ENCODE measurements around the gene TSPAN7. TPM values are rescaled to one million over a fixed set of nuclear protein-coding genes. Genes with fewer than 3 reads are reported as not detected.

Gene TSPAN7, protein sequence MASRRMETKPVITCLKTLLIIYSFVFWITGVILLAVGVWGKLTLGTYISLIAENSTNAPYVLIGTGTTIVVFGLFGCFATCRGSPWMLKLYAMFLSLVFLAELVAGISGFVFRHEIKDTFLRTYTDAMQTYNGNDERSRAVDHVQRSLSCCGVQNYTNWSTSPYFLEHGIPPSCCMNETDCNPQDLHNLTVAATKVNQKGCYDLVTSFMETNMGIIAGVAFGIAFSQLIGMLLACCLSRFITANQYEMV
- 0.49 TPM in 1 of 2 replicates, not detected in the other for total RNA-seq

DNA sequence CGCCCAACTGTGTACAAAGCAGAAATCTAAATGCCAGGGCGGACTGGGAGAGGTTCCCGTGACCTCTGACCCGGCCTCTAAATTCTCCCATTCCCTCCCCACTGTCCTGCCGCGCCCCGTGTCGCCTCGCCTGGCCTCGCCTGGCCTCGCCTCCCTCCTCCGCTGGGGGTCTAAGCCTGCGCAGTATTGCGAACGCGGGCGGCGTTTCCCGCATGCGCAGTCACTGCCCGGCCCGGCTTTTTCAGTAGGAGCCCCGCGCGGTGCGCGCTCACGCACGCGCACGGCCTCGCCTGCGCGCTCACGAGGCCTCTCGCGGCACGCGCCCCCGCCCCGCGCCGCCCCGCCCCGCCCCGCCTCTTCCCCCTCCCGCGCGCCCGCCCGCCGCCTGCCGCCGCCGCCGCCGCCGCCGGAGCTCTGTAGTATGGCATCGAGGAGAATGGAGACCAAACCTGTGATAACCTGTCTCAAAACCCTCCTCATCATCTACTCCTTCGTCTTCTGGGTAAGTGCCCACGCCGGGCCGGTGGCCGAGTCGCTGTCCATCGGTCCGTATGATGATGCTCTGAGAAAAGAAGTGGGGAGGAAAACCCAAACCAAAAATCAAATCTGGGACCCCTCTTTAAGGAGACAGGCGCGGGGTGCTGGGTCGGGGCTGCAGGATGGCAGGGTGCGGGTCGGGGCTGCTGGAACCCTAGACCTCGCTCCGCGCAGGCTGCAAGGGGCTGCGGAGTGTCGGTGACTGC lies at the start of gene TSPAN7:
Gene TSPAN7, plus strand, starts transcription at position 417 of the 743 bp plus-strand sequence. Its CDS starts 5 bp downstream, at position 422.

Other genes starting within 250 kb of the TSPAN7 start
- 2.4 and 16.6 TPM in 2 replicates for gene RPGR, start 234.0 kb upstream of the TSPAN7 start, total RNA-seq
- gene OTC, start 208.9 kb upstream of the TSPAN7 start, total RNA-seq: not detected in 2 replicates
- gene MID1IP1, start 239.9 kb downstream of the TSPAN7 start, total RNA-seq: 40.1 and 42.6 TPM in 2 replicates

Measured in cardiac ventricle fibroblast (primary cell).